ENCODE measurements around the gene JAGN1.

Gene JAGN1

DNA sequence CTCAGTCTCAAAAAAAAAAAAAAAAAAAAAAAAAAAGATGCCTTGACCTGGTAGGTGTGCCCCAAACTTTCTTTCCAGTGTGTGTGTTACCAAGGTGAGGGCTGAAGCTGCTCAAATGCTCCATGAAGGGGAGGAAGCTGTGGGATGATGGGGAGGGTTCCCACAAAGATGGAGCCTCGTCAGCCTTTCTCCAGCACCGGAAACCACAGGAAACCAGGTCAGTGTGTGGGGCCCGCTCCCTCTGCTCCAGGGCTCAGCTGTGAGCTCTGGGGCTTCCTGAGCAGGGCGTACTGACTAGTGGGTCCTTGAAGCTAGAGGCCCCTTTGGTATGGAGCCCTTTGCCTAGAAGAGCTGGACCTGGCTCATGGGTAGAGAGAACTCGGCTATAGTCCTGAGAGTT, 11.6 kb downstream of the JAGN1 start:
- TF ChIP-seq CTCF (IDR thresholded peaks at IDR 0.05; ENCODE audit: low read depth, low read length), result no peak
- no peak for TF ChIP-seq EZH2phosphoT487 (IDR thresholded peaks at IDR 0.05; ENCODE audit: low read depth)
- Histone ChIP-seq H4K20me1 (ENCODE audit: insufficient read depth, low read length) (0 out of 2 replicates have a peak, but pooled peaks cover 3% of the 10 kb centered on the region), H2AFZ (ENCODE audit: low read depth, low read length) (no peak overlapping the region), H3K27ac (ENCODE audit: low read length) (no peak overlapping the region), H3K27me3 (ENCODE audit: low read depth, low read length) (no peaks in the 10 kb centered on the region), H3K4me3 (ENCODE audit: low read length) (no peak overlapping the region), H3K4me1 (ENCODE audit: low read length) (no peaks in the 10 kb centered on the region), H3K9me3 (ENCODE audit: insufficient read depth, low read length) (no peaks in the 10 kb centered on the region), H3K9ac (ENCODE audit: low read length) (no peak overlapping the region), H3K4me2 (ENCODE audit: low read length) (no peak overlapping the region), H3K36me3 (replicated peaks; ENCODE audit: low read depth, low read length) (no peaks in the 10 kb centered on the region), H3K79me2 (ENCODE audit: low read length) (no peaks in the 10 kb centered on the region)

DNA sequence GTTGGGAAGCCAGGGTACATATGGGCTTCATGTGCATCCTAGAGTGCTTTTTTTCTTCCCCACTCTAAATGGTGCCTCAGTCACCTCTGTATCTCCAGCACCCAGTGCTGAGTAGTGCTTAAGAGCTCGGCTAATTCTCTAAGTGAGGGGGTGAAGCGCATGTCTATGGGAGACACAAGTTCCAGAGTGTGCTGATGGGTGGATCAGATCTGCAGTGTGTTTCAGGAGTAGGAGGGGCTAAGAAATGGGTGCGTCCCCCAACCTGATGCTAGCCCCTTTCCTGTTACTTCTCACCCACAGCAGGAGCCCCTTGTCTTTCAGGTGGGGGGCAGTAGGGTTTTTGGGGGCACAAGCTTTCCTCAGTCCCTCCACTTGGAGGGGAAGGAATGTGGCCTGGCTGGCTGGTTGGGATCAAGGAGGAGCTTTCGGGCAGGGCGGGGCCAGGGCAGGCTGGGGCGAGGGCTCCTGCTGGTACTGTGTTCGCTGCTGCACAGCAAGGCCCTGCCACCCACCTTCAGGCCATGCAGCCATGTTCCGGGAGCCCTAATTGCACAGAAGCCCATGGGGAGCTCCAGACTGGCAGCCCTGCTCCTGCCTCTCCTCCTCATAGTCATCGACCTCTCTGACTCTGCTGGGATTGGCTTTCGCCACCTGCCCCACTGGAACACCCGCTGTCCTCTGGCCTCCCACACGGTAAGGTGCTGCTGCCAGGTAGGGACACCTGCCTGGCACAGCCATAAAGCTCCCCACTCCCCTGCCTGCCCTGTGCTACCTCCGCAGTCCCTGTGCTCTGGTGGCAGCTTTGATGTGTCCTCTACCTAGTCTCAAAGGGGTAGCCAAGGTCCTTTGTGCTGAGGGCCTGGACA, 12.2 kb downstream of the JAGN1 start, which contains the start of gene IL17RE:
Gene IL17RE, plus strand, starts transcription at position 477 of the 866 bp plus-strand sequence. Its CDS starts 85 bp downstream, at position 562.
- no peak within 1 kb of the TSS for H3K4me2 ChIP-seq (ENCODE audit: low read length)
- no peak within 1 kb of the TSS for H3K27ac ChIP-seq (ENCODE audit: low read length)

DNA sequence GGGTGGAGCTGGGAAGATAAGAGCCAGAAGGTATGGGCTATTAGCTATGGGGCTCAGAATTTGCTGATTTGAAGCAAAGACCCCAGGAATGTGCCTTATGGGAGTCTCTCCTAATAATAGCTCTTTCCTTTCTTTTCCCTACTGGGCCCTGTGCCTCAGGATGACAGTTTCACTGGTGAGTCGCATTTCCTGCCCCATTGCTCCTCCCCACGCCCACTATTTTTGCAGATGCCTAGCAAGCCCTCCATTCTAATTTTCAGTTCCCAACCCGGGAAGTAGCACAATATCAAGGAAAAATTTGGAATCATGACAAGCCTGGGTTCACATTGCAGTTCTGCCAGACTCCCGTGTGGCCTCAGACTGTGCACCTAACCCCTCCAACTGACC, 12.8 kb downstream of the JAGN1 start:
- H3K79me2 ChIP-seq (ENCODE audit: low read length), result no peaks in the 10 kb centered on the region
- no peak overlapping the region for H3K9ac ChIP-seq (ENCODE audit: low read length)
- no peak overlapping the region for H3K4me2 ChIP-seq (ENCODE audit: low read length)
- no peaks in the 10 kb centered on the region for H3K4me1 ChIP-seq (ENCODE audit: low read length)
- no peak overlapping the region for H3K4me3 ChIP-seq (ENCODE audit: low read length)
- H3K27ac ChIP-seq (ENCODE audit: low read length), result no peak overlapping the region
- H3K9me3 ChIP-seq (ENCODE audit: insufficient read depth, low read length), result no peaks in the 10 kb centered on the region
- no peaks in the 10 kb centered on the region for H3K36me3 ChIP-seq (replicated peaks; ENCODE audit: low read depth, low read length)
- H4K20me1 ChIP-seq (ENCODE audit: insufficient read depth, low read length), result no peaks in the 10 kb centered on the region
- no peak overlapping the region for H2AFZ ChIP-seq (ENCODE audit: low read depth, low read length)
- H3K27me3 ChIP-seq (ENCODE audit: low read depth, low read length), result no peaks in the 10 kb centered on the region
- no peak for TF ChIP-seq EZH2phosphoT487 (IDR thresholded peaks at IDR 0.05; ENCODE audit: low read depth)
- no peak for TF ChIP-seq CTCF (IDR thresholded peaks at IDR 0.05; ENCODE audit: low read depth, low read length)

More for the DNA sequence above, 12.2 kb downstream of the JAGN1 start, which contains the start of gene IL17RE:
- H3K4me3 ChIP-seq (ENCODE audit: low read length), result no peak within 1 kb of the TSS
- no peaks in the 10 kb centered on the region for H3K36me3 ChIP-seq (replicated peaks; ENCODE audit: low read depth, low read length)
- no peaks in the 10 kb centered on the region for H3K79me2 ChIP-seq (ENCODE audit: low read length)
- TF ChIP-seq EZH2phosphoT487 (IDR thresholded peaks at IDR 0.05; ENCODE audit: low read depth) (no peak), CTCF (IDR thresholded peaks at IDR 0.05; ENCODE audit: low read depth, low read length) (no peak)
- no peaks in the 10 kb centered on the region for H3K27me3 ChIP-seq (ENCODE audit: low read depth, low read length)
- H3K9ac ChIP-seq (ENCODE audit: low read length), result no peak within 1 kb of the TSS
- H2AFZ ChIP-seq (ENCODE audit: low read depth, low read length), result no peak within 1 kb of the TSS
- no peaks in the 10 kb centered on the region for H3K9me3 ChIP-seq (ENCODE audit: insufficient read depth, low read length)
- H4K20me1 ChIP-seq (ENCODE audit: insufficient read depth, low read length), result 0 out of 2 replicates have a peak, but pooled peaks cover 1% of the 10 kb centered on the region
- H3K4me1 ChIP-seq (ENCODE audit: low read length), result no peaks in the 10 kb centered on the region

DNA sequence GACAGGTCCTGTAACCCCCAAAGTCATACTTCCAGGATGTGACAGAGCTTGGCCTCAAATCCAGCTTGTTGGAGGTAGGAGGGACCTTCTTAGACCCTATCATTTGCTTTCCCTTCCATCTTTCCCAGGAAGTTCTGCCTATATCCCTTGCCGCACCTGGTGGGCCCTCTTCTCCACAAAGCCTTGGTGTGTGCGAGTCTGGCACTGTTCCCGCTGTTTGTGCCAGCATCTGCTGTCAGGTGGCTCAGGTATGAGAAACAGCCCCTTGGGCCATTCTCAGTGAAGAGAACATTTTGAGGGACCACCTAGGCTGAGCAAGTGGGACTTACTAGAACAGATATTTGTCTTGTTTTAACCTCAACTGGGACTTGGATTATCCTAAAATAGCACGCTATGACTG, 13.5 kb downstream of the JAGN1 start:
- TF ChIP-seq EZH2phosphoT487 (IDR thresholded peaks at IDR 0.05; ENCODE audit: low read depth) (no peak), CTCF (IDR thresholded peaks at IDR 0.05; ENCODE audit: low read depth, low read length) (no peak)
- no peak overlapping the region for H2AFZ ChIP-seq (ENCODE audit: low read depth, low read length)
- no peaks in the 10 kb centered on the region for H3K27me3 ChIP-seq (ENCODE audit: low read depth, low read length)

More for the DNA sequence above, 13.5 kb downstream of the JAGN1 start:
- Histone ChIP-seq H3K79me2 (ENCODE audit: low read length) (no peaks in the 10 kb centered on the region), H3K4me2 (ENCODE audit: low read length) (no peak overlapping the region), H3K27ac (ENCODE audit: low read length) (no peak overlapping the region), H3K9ac (ENCODE audit: low read length) (no peak overlapping the region), H3K4me3 (ENCODE audit: low read length) (no peak overlapping the region), H3K9me3 (ENCODE audit: insufficient read depth, low read length) (no peaks in the 10 kb centered on the region), H4K20me1 (ENCODE audit: insufficient read depth, low read length) (no peaks in the 10 kb centered on the region), H3K4me1 (ENCODE audit: low read length) (peaks cover under 1% of the 10 kb centered on the region; the same call in 1 of the 2 replicates), H3K36me3 (replicated peaks; ENCODE audit: low read depth, low read length) (no peaks in the 10 kb centered on the region)
